Measurements from ENCODE around the gene DUSP3.

DNA sequence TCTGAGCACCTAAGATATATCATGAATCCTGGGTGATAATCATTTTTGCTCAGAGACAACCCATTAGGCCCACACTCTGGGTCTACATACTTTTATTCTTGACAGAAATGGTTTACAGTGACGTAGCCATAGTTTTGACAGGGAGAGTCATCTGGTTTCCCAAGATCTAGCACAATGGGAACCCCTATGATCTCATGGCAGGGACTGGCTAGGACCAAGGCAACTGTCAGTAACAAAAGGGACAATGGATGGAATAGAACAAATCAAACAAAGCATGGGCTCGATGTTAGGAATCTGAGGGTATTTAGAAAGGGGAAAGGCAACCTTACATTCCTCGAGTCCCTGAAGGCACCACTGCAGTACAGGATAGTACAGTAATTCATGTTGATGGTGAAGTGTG lies 22.0 kb upstream of the DUSP3 start:
- TF ChIP-seq EP300 (IDR thresholded peaks at IDR 0.05) (no peak), POLR2A (IDR thresholded peaks at IDR 0.05) (no peak)
- TF ChIP-seq, protein P1, sequence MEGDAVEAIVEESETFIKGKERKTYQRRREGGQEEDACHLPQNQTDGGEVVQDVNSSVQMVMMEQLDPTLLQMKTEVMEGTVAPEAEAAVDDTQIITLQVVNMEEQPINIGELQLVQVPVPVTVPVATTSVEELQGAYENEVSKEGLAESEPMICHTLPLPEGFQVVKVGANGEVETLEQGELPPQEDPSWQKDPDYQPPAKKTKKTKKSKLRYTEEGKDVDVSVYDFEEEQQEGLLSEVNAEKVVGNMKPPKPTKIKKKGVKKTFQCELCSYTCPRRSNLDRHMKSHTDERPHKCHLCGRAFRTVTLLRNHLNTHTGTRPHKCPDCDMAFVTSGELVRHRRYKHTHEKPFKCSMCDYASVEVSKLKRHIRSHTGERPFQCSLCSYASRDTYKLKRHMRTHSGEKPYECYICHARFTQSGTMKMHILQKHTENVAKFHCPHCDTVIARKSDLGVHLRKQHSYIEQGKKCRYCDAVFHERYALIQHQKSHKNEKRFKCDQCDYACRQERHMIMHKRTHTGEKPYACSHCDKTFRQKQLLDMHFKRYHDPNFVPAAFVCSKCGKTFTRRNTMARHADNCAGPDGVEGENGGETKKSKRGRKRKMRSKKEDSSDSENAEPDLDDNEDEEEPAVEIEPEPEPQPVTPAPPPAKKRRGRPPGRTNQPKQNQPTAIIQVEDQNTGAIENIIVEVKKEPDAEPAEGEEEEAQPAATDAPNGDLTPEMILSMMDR (IDR thresholded peaks at IDR 0.05): no peak

Data from sigmoid colon (tissue), 4 donors.